Body of pancreas (tissue), 4 donors: ENCODE data around the gene ATG3.

ENCODE experiments used
- CTCF ChIP-seq, 7 experiments: fragments of 450-650 bp in 4 of 7; fragments of 200-600 bp in 3 of 7; sonication (generic) in 3 of 7; IDR thresholded peaks; one replicate each; pipeline ENCODE4 v1.5.1; 2016 to 2019; ENCODE audit warnings: antibody characterized with exemption in 7 of 7
- POLR2A ChIP-seq, 3 donors: fragments of 450-650 bp; IDR thresholded peaks; one replicate each; pipeline ENCODE4 v1.6.1; 2016; ENCODE audit warnings: antibody characterized with exemption in 3 of 3, mild to moderate bottlenecking in 2 of 3

DNA sequence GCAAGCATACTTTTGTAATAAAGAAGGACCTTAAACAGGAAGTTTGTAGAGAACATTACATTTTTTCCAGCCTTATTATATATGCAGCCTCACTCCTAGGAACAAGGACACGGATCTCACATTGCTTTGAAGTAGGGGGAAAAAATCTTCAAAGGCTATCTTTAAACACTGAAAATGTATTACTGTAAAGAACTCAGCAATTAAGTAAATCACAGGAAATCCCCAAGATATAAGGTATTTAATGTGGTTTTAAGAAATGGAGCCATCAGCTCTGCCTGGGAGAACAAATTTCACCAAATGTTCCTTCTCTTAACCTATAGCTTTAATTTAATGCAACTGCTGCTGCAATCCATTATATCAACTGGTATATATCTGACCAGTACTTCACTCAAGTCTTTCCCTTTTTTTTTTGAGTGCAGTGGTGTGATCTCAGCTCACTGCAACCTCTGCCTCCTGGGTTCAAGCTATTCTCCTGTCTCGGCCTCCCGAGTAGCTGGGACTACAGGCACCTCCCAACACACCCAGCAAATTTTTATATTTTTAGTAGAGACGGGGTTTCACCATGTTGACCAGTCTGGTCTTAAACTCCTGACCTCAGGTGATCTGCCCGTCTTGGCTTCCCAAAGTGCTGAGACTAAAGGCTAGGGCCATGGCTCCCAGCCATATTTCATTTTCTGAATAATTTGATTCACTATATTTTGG is 65.2 kb downstream of the ATG3 start:
- TF ChIP-seq POLR2A (IDR thresholded peaks at IDR 0.05) (no peak), CTCF (IDR thresholded peaks at IDR 0.05) (no peak)
